Activated CD8-positive, alpha-beta T cell treated with anti-CD3 and anti-CD28 coated beads, Interleukin-2, amount 10 ng/mL, durations not matched to agents 7 days and 5 days (primary cell): ENCODE measurements around the gene ADAMTSL1. TPM values are rescaled to one million over a fixed set of nuclear protein-coding genes. Genes with fewer than 3 reads are reported as not detected.

Experiments
- ATAC-seq: fragments of 150-1000 bp; cut with Tn5 transposase; one replicate; pipeline ENCODE4 v1.10.0; 2021; ENCODE audit warnings: moderate library complexity
- CTCF ChIA-PET: fragments of 350-600 bp; sonication (Branson Sonifier 250); formaldehyde crosslinking; loops from one replicate; lab custom pipeline; 2021; ENCODE audit warnings: antibody characterized with exemption; lab: Charles Lee
- POLR2A ChIA-PET: fragments of 350-600 bp; sonication (Branson Sonifier 250); formaldehyde crosslinking; loops from one replicate; lab custom pipeline; 2021; ENCODE audit warnings: antibody characterized with exemption; lab: Charles Lee
- DNase-seq: peaks from one replicate; pipeline ENCODE4 v3.0.0-alpha.2; 2020
- H3K27ac Mint-ChIP-seq: one replicate; pipeline ENCODE4 v1.8.0; 2021; ENCODE audit warnings: mild to moderate bottlenecking, mixed read lengths
- H3K27me3 Mint-ChIP-seq: one replicate; pipeline ENCODE4 v1.8.0; 2021; ENCODE audit warnings: low read depth, mixed read lengths
- H3K36me3 Mint-ChIP-seq: one replicate; pipeline ENCODE4 v1.8.0; 2021; ENCODE audit warnings: low read depth, mixed read lengths
- H3K4me1 Mint-ChIP-seq: one replicate; pipeline ENCODE4 v1.8.0; 2021; ENCODE audit warnings: low read depth, mixed read lengths
- H3K4me3 Mint-ChIP-seq: one replicate; pipeline ENCODE4 v1.8.0; 2021; ENCODE audit warnings: mild to moderate bottlenecking, mixed read lengths
- H3K9me3 Mint-ChIP-seq: one replicate; pipeline ENCODE4 v1.8.0; 2022; ENCODE audit warnings: mixed read lengths; ENCODE audit not compliant: insufficient read depth
- total RNA-seq, 2 experiments: library from RNA; stranded (reverse); gene quantifications; one replicate each; pipeline ENCODE4 v1.2.3, GENCODE V29; 2021

Gene ADAMTSL1
- total RNA-seq, 2 experiments from 2014 or later, result not detected

- no peaks in the 10 kb centered on the region for H3K36me3 Mint-ChIP-seq
- H3K4me3 Mint-ChIP-seq, result no peak overlapping the region
- POLR2A ChIA-PET, result no interaction called here
- DNase-seq (no peak), ATAC-seq (no peak)
- CTCF ChIA-PET, result no interaction called here
- H3K9me3 Mint-ChIP-seq, result no peaks in the 10 kb centered on the region
- no peaks in the 10 kb centered on the region for H3K4me1 Mint-ChIP-seq
- no peak overlapping the region for H3K27ac Mint-ChIP-seq
- H3K27me3 Mint-ChIP-seq, result peaks cover 2% of the 10 kb centered on the region
These were observed 270.0 kb downstream of the ADAMTSL1 start for GRCh38 chr9:18743971-18744370.

DNA sequence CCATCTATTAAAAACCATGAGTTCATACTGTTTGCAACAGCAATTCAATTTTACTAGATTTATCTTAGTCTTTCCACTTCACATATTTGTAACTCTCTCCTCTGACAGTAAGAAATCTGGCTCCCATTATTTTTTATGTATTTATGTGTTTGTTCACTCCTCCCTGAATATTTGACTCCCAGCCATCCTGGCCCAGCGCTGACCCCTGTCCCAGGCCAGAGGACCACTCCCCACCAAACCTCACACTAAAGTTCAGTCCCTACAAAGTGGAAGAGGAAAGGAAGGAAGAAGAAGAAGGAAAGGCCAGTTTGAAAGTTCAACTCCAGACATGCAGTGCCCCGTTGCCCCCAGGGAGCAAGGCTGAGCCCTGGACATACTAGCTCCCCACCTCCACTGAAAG is 271.8 kb downstream of the ADAMTSL1 start:
- Mint-ChIP-seq H3K4me1 (no peaks in the 10 kb centered on the region), H3K9me3 (no peaks in the 10 kb centered on the region), H3K36me3 (no peaks in the 10 kb centered on the region), H3K27me3 (peaks cover 2% of the 10 kb centered on the region), H3K4me3 (no peak overlapping the region), H3K27ac (no peak overlapping the region)
- DNase-seq (no peak), ATAC-seq (no peak)
- ChIA-PET POLR2A (no interaction called here), CTCF (no interaction called here)

DNA sequence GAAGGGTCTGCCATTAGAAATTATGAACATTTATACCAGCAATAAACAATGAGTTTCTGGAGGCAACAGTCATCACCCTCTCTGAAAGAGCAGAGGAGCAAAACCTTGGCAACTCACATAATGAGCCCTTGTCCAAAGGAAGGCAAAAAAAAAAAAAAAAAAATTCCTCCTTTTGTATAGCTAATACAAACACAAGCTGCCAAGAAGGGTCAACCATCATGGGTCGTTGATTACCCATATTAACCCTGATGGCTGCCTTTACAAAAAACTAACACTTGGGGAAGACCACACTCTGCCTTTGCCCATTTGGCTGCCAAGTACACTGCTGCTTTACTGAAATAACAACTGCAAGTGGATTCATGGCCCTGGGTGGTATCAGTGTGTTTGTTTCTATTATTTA is 272.7 kb downstream of the ADAMTSL1 start:
- H3K9me3 Mint-ChIP-seq, result no peaks in the 10 kb centered on the region
- peaks cover 4% of the 10 kb centered on the region for H3K27me3 Mint-ChIP-seq
- DNase-seq (no peak), ATAC-seq (no peak)
- ChIA-PET CTCF (no interaction called here), POLR2A (no interaction called here)
- H3K4me3 Mint-ChIP-seq, result no peak overlapping the region
- no peak overlapping the region for H3K27ac Mint-ChIP-seq
- no peaks in the 10 kb centered on the region for H3K36me3 Mint-ChIP-seq
- no peaks in the 10 kb centered on the region for H3K4me1 Mint-ChIP-seq

GRCh38 chr9:18747595-18747994 is 273.6 kb downstream of the ADAMTSL1 start:
- Mint-ChIP-seq H3K27ac (no peak overlapping the region), H3K4me3 (no peak overlapping the region), H3K9me3 (no peaks in the 10 kb centered on the region), H3K4me1 (no peaks in the 10 kb centered on the region), H3K27me3 (peaks cover 4% of the 10 kb centered on the region), H3K36me3 (no peaks in the 10 kb centered on the region)
- DNase-seq, result no peak
- ChIA-PET CTCF (no interaction called here), POLR2A (no interaction called here)
- no peak for ATAC-seq

DNA sequence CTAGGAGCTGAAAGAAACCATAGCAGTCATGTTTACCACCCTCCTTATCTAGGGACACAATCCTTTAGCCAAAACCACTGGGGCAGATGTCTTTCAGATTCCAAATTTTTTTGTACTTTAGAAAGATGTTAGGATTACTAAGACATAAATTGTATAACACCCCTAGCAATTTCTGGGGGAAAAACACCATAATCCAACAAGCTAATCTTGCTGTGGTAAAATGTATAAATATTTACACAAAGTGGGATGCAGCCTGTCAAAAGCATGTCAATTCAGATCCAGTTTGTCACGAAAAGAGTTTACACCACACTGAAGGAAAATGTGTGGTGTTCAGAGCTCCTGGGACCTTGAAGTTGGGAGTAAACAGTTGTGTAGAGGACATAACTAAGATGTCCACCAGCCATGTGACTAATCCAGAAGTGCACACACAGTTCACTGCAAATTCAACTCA is 274.3 kb downstream of the ADAMTSL1 start:
- DNase-seq, result no peak
- no peak overlapping the region for H3K4me3 Mint-ChIP-seq
- no peaks in the 10 kb centered on the region for H3K9me3 Mint-ChIP-seq
- H3K27ac Mint-ChIP-seq, result no peak overlapping the region
- no peaks in the 10 kb centered on the region for H3K36me3 Mint-ChIP-seq
- ChIA-PET CTCF (no interaction called here), POLR2A (no interaction called here)
- no peak for ATAC-seq
- H3K27me3 Mint-ChIP-seq, result peaks cover 4% of the 10 kb centered on the region
- H3K4me1 Mint-ChIP-seq, result no peaks in the 10 kb centered on the region

DNA sequence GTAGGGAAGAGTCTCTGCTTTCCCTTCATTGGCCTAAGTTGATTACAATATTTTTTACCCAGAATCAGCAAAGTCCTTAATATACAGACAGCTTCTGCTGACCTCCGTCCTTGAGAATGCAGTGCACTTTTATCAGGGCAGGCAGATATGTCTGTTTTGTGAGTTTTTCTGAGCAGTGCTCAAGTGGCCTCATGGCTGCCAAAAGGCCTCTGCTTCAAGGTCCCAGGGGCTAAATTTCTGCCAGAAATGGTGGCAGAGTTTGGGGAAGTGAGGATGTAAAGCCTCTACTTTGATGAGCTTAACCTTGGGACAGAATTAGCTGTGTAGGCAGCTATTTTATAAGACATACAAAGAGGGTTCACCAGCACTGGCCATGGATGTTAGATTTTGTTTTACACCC is 275.8 kb downstream of the ADAMTSL1 start:
- no peaks in the 10 kb centered on the region for H3K9me3 Mint-ChIP-seq
- no peaks in the 10 kb centered on the region for H3K36me3 Mint-ChIP-seq
- ChIA-PET CTCF (no interaction called here), POLR2A (no interaction called here)
- H3K27me3 Mint-ChIP-seq, result peaks cover 2% of the 10 kb centered on the region
- H3K4me3 Mint-ChIP-seq, result no peak overlapping the region
- no peak for DNase-seq
- no peaks in the 10 kb centered on the region for H3K4me1 Mint-ChIP-seq
- no peak for ATAC-seq
- no peak overlapping the region for H3K27ac Mint-ChIP-seq

DNA sequence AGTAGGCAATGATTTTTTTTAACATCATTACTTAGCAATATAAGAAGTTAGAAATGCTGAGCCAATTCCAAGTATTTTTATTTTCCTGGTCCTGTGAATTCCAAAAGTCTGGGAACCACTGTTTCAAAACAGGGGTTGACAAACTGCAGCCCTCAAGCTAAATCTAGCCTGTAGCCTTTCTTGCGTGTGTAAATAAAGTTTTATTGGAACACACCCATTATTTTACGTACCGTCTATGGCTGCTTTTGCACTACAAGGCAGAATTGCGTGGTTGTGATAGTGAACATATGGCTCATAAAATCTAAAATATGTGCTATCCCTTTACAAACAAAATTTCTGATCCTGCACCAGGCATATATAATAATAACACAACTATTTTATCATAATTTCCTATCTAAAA is 280.0 kb downstream of the ADAMTSL1 start:
- no peak for ATAC-seq
- H3K36me3 Mint-ChIP-seq, result no peaks in the 10 kb centered on the region
- ChIA-PET POLR2A (no interaction called here), CTCF (interaction anchor here (1.0 kb wide), 1 partner anchor 274 kb away, joined by 3 read pairs; no protein-coding TSS in a partner anchor)
- H3K4me3 Mint-ChIP-seq, result no peak overlapping the region
- no peak for DNase-seq
- H3K27ac Mint-ChIP-seq, result no peak overlapping the region
- no peaks in the 10 kb centered on the region for H3K4me1 Mint-ChIP-seq
- H3K27me3 Mint-ChIP-seq, result peaks cover 2% of the 10 kb centered on the region
- no peaks in the 10 kb centered on the region for H3K9me3 Mint-ChIP-seq

DNA sequence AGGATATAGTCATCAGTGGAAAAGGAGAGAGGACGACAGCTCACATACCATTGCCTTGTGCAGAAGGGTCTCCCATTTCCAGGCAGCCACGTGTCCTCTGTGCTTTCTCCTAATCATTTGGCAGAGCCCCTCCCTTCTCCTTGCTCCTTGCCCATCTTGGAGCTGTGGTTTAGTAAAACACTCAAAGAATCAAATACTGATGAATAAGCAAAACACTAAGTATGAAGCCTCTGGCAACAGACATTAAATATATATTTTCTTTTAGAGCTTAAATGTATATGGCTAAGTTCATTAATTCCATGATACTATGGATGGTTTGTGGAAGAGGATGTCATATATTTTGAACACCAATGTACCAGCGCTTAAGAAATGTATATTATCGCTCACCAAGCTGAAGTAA is 280.6 kb downstream of the ADAMTSL1 start:
- ChIA-PET POLR2A (no interaction called here), CTCF (interaction anchor here (1.0 kb wide), 1 partner anchor 274 kb away, joined by 3 read pairs; no protein-coding TSS in a partner anchor)
- Mint-ChIP-seq H3K9me3 (no peaks in the 10 kb centered on the region), H3K36me3 (no peaks in the 10 kb centered on the region), H3K27ac (no peak overlapping the region), H3K4me1 (no peaks in the 10 kb centered on the region), H3K4me3 (no peak overlapping the region), H3K27me3 (peaks cover 2% of the 10 kb centered on the region)
- ATAC-seq (no peak), DNase-seq (no peak)

DNA sequence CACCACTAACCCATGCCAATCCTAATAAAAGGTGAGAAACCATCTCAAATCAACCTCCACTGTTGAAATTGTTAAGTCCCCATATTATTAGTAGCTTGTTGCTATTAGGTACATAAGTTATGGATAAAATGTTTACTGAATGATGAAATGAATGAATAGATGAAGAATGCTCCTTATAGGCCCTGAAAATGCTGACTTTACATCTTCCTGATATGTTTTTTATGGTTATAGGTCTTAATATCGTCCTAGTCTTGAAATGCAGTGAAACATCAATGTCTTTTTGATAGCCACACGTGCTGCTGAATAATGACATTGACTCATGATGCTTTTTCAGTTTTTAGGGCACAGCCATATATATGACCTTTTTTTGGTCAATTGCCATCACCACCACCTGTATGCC is 281.3 kb downstream of the ADAMTSL1 start:
- peaks cover 6% of the 10 kb centered on the region for H3K27me3 Mint-ChIP-seq
- H3K36me3 Mint-ChIP-seq, result no peaks in the 10 kb centered on the region
- no peaks in the 10 kb centered on the region for H3K9me3 Mint-ChIP-seq
- no peaks in the 10 kb centered on the region for H3K4me1 Mint-ChIP-seq
- no peak overlapping the region for H3K4me3 Mint-ChIP-seq
- ATAC-seq, result no peak
- DNase-seq, result no peak
- POLR2A ChIA-PET, result no interaction called here
- CTCF ChIA-PET, result no interaction called here
- no peak overlapping the region for H3K27ac Mint-ChIP-seq

DNA sequence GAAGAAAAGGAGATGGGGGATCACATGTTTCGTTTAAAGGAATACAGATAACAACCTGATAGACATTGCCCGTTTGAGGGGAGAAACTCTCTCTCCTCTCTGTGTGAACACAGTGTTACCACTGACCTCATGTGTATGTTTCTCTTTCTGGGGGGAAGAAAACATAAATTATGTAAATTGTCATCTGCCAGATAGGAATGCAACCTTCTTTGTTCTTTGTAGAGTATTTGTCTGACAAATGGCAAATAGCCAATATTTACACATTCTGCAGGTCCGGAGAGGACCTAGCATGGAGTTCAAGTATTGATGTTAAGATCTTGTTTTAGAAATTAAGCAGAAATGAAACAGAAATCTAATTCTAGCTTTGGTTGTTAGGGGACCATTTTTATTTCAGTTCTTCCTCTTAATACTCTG is 282.8 kb downstream of the ADAMTSL1 start:
- DNase-seq (no peak), ATAC-seq (no peak)
- ChIA-PET POLR2A (no interaction called here), CTCF (no interaction called here)
- Mint-ChIP-seq H3K4me1 (no peaks in the 10 kb centered on the region), H3K36me3 (no peaks in the 10 kb centered on the region), H3K27me3 (peaks cover 4% of the 10 kb centered on the region), H3K9me3 (no peaks in the 10 kb centered on the region), H3K4me3 (no peak overlapping the region), H3K27ac (no peak overlapping the region)

GRCh38 chr9:18759827-18760226 is 285.9 kb downstream of the ADAMTSL1 start:
- Mint-ChIP-seq H3K4me3 (no peak overlapping the region), H3K9me3 (no peaks in the 10 kb centered on the region), H3K27me3 (peaks cover 4% of the 10 kb centered on the region), H3K27ac (no peak overlapping the region), H3K36me3 (no peaks in the 10 kb centered on the region), H3K4me1 (no peaks in the 10 kb centered on the region)
- ChIA-PET POLR2A (no interaction called here), CTCF (no interaction called here)
- DNase-seq (no peak), ATAC-seq (no peak)

DNA sequence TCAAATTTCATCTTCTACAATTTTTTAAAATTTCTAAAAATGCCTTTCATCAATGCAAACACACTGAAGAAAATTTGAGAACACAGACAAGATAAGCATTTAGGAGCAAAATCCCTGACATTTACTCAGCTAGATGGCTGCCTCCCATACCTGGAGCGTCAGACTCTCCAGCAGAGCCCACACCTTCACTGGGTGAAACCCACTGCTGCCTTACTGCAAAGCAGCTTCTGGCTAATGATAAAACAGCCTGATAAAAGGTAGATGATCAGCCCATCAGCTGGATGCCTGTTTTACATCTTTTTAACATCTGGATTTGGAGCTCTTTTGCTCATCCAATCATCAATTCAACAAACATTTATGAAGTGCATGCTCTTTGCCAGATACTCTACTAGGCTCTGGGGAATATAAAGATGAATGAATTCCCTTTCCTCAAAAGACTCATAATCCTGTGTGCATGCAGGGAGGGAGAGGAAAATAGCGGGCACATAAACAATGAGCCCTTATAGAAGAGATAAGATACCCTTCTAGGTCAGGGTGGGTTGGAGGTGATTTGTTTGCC is 287.9 kb downstream of the ADAMTSL1 start:
- H3K27ac Mint-ChIP-seq, result no peak overlapping the region
- no peak overlapping the region for H3K4me3 Mint-ChIP-seq
- H3K36me3 Mint-ChIP-seq, result no peaks in the 10 kb centered on the region
- H3K4me1 Mint-ChIP-seq, result no peaks in the 10 kb centered on the region
- peaks cover 7% of the 10 kb centered on the region for H3K27me3 Mint-ChIP-seq
- POLR2A ChIA-PET, result no interaction called here
- CTCF ChIA-PET, result no interaction called here
- H3K9me3 Mint-ChIP-seq, result no peaks in the 10 kb centered on the region
- DNase-seq (no peak), ATAC-seq (no peak)

GRCh38 chr9:18766989-18767550 is 293.1 kb downstream of the ADAMTSL1 start:
- Mint-ChIP-seq H3K9me3 (no peaks in the 10 kb centered on the region), H3K36me3 (no peaks in the 10 kb centered on the region)

More at GRCh38 chr9:18766989-18767550, 293.1 kb downstream of the ADAMTSL1 start:
- ATAC-seq (no peak), DNase-seq (no peak)
- H3K4me1 Mint-ChIP-seq, result no peaks in the 10 kb centered on the region
- no peak overlapping the region for H3K27ac Mint-ChIP-seq
- H3K27me3 Mint-ChIP-seq, result peaks cover 9% of the 10 kb centered on the region
- CTCF ChIA-PET, result no interaction called here
- POLR2A ChIA-PET, result no interaction called here
- H3K4me3 Mint-ChIP-seq, result no peak overlapping the region
